GM18873 (cell line): ENCODE results near the gene DNASE1L2.

ENCODE experiments used
- ATAC-seq: cut with Tn5 transposase; IDR thresholded peaks from one replicate; pipeline ENCODE4 v1.9.1; 2021; ENCODE audit warnings: mild to moderate bottlenecking, moderate library complexity, moderate number of reproducible peaks; ENCODE audit not compliant: unreplicated experiment, low FRiP score

The DNASE1L2 gene, protein sequence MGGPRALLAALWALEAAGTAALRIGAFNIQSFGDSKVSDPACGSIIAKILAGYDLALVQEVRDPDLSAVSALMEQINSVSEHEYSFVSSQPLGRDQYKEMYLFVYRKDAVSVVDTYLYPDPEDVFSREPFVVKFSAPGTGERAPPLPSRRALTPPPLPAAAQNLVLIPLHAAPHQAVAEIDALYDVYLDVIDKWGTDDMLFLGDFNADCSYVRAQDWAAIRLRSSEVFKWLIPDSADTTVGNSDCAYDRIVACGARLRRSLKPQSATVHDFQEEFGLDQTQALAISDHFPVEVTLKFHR

DNA sequence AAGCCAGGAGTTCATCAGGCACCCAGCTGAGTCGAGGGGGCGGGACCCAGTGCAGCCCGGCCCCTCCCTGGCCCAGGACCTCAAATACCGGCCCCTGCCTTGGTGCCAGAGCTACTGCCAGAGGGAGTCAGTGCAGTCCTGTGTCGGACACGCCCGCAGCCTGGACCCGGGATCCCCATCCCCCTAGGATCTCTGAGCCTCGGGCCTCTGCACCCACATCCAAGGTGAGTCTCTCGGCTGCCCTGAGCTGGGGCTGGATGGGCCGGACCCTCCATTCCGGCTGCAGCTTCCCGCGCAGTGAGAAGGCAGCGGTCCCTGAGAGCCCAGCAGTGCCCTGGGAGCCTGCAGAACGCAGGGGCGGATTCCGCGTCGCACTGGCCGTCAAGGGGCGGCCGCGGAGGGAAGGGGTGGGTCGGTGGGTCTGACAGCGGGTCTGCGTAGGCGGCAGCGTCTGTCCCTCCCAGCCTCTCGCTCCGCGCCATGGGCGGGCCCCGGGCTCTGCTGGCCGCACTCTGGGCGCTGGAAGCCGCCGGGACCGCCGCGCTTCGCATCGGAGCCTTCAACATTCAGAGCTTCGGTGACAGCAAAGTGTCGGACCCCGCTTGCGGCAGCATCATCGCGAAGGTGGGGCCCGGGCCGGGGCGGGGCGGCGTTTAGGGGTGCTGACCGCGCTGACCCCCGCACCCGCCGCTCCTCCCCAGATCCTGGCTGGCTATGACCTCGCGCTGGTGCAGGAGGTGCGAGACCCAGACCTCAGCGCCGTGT, at the start of gene DNASE1L2:
DNASE1L2 (plus strand) TSS at position 108 of the 765 bp plus-strand sequence; CDS start at position 481, 373 bp downstream.
- ATAC-seq: no peak

DNA sequence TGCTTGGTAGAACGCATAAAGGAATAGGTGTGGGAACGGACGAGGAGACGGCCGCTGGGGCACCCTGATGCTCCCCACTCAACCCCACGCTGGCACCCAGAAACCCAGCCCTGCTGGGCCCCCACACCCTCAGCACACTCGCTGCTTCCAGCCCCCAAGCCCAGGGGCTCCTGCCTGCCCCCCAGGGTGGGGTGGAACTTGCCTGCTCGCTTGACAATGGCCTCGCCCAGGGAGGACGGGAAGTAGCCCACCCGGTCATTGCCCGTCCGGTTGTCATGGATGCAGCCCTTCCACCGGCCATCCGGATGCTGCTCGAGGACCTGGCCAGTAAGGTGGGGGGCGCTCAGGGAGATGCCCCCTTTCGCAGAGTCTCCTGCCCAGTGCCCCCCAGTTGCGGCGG, 49.7 kb upstream of the DNASE1L2 start:
- ATAC-seq: no peak

DNA sequence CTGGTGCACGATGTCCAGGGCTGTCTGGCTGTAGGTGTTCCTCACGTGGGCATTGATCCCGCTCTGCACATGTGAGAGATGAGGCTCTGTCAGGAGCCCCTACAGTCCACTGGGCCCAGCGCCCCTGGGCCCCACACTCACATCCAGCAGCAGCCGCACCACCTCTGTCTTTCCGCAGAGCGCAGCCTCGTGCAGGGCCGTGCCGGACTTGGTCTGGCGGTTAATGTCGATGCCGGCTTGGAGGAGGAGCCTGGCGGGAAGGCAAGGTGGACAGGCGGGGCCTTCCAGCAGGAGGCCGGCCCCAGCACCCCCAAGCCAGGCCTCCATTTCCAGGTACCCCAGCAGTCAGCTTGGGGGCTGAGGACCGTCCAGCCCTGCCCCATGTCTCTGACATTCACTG, 49.0 kb upstream of the DNASE1L2 start:
- no peak for ATAC-seq

DNA sequence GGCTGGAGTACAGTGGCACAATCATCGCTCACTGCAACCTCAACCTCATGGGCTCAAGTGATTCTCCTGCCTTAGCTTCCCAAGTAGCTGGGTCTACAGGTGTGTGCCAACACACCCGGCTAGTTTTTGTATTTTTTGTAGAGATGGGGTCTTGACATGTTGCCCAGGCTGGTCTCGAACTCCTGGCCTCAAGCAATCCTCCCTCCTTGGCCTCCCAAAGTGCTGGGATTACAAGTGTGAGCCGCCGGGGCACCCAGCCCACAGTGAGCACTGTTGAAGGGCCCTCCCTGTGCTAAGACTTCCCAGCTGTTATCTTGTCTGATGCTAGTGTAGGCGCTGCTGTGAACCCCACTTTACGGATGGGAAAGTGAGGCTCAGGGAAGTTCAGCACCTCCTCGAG, 47.8 kb upstream of the DNASE1L2 start:
- ATAC-seq: no peak

DNA sequence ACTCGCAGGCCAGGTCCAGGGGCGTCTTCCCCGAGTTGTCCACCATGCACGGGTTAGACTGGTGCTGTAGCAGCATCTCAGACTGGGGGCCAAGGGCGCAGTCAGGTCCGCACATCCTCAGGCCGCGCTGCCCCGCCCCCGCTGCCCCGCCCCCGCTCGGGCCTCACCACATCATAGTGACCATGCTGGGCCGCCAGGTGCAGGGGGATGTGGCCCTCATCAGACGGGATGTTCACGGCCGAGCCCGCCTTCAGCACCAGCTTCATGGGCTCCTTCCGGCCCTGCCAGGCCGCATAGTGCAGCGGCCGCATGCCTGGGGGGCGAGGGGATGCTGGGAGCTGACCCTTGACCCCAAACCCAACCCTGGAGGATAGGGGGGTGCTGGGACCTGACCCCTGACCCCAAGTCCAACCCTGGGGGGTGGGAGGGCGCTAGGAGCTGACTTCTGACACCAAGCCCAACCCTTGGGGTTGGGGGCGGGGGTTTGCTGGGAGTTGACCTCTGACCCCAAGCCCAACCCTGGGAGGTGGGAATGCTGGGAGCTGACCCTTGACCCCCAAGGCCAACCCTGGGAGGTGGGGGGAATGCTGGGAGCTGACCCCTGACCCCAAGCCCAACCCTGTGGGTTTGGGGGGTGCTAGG, 46.9 kb upstream of the DNASE1L2 start:
- ATAC-seq: no peak

DNA sequence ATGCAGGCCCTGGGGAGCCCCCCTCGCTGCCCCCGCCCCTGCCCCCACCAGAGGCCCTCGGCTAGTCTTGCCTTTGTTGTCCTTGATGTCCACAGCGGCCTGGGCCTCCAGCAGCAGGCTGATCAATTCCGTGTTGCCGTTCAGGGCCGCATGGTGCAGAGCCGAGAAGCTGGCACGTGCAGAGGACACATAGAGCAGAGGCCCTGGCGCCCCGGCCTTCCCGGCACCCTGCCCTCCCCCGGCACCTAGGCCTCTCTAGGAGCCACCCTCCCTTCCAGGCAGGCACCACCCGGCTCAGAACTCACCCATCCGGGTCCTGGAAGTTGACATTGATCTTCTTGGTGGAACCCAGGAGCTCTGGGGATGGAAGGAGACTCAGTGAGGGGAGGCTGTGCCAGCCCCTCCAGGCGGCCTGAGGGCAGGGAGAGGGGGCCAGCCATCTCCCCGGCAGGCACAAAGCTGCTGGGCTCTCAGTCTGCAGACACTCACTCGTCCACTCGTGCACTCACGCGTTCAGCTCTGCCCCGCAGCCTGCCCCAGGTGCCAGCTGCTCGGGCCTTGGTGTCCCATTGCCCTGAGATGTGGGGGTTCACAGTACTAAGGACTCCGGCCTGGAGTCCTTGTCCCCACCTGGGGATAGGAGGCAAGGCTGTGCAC, 46.1 kb upstream of the DNASE1L2 start:
- ATAC-seq: no peak

DNA sequence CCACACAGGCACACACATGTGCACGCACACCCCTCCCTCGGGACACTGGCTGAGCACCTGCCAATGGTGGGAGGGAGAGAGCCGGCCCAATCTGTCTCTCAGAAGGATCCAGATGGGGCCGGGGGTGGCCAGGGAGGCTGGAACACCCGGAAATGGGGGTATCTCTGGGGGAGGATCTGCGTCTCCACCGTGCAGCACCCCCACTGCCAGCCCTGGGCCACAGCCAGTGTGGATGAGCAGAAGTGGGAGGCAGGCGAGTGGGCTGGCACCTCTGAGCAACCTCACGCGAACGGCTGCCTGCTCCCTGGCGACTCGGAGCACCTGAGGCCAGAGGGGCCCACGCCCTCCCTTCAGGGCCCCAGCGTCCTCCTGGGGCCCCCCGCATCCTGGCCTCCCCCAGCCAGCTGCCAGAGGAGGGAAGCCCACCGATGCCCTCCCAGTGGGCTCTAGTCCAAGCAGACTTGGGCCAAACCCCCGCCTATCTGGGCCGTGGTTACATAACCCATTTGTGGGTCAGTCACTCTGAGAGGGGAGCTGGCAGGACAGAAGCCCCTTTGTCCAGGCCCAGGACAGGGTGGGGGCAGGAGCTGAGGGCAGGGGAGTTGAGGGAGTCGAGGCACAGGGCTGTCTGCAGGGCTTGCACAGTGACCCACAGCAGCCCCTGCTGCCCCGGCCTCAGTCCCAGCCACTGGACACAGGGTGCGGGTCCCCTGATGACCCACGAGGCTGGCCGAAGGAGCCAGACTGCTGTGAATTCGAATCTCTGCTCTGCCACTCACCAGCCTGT, 45.4 kb upstream of the DNASE1L2 start:
- ATAC-seq: no peak

DNA sequence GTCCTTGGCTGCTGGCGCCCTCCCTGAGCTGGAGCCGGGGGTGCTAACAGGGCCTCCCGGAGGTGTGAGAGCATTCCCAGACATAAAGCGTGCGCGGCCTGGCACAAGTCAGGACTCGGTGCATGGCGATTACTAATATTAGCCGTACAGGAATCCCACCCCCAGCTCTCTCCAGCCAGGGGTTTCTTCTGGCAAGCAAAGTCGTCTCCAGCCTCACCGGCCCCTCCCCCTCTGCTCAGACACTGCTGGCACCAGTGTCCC, 44.9 kb upstream of the DNASE1L2 start:
- no peak for ATAC-seq

DNA sequence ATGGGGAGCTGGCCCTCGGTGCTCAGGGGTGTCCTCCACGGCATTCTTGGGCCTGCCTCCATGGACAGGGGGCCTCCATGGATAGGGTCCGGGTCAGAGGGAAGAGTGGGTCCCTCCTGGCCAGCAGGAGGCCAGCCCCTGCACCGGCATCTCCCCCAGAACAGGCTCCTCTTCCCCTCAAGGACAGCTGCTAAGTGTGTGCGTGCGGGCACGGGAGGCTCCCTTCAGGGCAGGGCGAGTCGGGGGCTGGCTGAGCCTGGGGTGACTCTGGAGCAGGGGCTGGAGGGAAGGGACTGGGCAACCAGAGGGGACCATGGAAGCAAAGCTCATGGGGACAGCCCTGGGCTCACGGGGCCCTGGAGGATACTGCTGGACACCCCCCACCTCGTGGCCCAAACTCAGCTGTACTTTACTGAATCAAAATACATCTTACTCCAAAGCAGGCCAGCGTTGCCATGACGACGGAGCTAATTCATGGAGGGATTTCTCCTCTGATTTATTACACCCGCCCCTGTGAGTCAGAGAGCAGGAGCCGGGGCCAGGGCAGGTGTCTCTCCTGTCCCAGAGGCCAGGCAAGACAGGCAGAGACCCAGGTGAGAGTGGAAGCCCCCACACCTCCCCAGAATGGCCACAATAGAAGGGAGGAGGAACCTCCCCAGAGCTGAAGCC, 41.9 kb upstream of the DNASE1L2 start:
- ATAC-seq: no peak

DNA sequence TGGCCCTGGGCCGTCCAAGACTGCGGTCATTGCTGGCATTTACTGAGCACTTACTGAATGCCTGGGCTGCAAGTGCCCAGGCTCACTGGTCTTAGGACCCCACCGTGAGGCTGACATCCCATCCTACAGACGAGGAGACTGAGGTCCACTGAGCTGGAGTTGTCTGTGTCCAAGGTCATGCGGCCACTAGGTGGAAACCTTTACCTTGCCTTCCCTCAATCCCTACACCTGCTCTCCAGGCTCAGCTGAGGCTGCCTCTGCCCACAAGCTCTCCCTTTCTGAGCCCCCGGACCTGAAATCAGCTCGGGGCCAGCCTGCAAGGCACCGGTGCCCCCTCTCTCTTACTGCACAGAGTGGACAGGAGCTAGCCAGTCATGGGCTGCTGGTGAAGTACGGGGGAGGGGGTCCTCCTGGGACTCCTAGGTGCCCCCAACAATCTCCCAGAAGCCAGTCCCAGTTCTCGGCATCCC, 41.4 kb upstream of the DNASE1L2 start:
- no peak for ATAC-seq

DNA sequence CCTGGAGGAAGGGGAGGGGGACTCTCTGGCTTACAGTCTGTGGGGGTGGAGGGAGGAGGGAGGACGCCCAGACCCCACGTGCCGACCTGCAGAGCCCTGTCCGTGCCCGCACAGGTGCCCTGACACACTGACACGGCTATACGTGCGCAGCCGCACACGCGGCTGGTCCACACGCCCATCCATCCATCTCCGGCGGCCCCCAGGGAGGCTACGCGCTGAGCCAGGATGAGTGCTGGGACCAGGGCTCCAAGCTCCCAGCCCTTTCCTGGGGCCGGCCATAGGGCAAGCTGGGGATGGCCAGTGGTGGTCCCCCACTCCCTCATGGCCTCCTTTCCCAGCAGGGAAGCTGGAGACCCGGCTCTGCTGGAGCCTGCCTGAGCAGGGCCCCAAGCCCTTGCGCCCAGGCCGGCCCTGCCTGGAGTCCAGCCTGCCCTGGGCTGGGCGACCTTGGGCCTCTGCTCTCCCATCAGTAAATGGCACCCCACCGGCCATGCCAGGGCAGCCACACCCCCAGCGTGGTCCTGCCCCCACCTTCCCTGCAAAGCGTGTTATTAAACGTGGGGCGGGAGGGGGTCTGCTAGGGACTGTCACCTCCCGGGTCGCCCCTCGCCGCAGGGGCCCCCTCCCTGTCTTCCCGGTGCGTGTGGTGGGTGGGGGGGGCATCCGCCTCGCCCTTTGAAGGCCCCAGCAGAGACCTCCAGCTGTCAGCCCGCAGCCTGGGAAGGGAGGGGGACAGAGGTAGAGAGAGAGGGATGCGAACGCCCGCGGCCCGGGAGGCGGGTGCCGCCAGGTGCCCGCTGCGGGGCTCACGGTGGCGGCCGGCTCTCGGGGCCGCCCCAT, 40.7 kb upstream of the DNASE1L2 start:
- ATAC-seq: no peak

DNA sequence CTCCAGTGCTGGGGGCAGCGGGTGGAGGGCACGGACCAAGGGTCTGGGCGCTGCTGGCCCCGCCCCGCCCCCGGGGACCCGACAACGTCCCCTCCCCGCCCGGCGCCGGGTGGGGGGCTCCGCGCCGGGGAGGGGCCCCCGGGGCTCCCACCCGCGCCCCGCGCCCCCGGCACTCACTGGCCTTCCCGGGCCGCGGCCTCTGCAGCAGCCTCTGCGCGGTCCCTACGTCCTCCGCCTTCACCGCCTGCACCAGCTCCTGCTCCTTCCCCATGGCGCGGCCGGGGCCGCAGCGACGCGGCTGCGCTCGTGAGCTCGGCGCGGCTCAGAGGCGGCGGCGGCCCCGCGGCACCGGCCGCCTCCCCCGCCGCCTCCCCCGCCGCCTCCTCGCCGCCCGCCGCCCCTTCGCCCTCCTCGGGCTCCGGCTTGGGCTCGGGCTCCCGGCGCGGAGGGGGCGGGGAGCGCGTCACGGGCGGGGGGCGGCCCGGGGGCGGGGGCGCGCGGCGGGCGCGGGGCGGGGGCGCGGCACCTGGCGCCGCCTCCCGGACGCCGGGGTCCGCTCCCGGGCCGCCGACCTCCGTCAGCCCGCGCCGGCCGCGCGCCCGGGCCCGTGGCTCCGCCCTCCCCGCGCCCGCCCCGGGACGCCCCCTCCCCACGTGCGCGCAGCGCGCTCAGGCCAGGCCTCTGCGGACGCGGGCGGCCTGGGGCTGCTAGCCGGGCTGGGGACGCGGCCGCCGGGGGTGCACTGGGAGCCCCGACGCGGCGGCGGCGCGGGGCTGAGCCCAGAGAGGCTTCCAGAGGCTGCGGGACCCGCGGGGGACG, 39.9 kb upstream of the DNASE1L2 start, which contains the start of gene CASKIN1:
CASKIN1 (minus strand) TSS at position 444 of the 819 bp plus-strand sequence; CDS start at position 271, 173 bp downstream.
- no peak for ATAC-seq

DNA sequence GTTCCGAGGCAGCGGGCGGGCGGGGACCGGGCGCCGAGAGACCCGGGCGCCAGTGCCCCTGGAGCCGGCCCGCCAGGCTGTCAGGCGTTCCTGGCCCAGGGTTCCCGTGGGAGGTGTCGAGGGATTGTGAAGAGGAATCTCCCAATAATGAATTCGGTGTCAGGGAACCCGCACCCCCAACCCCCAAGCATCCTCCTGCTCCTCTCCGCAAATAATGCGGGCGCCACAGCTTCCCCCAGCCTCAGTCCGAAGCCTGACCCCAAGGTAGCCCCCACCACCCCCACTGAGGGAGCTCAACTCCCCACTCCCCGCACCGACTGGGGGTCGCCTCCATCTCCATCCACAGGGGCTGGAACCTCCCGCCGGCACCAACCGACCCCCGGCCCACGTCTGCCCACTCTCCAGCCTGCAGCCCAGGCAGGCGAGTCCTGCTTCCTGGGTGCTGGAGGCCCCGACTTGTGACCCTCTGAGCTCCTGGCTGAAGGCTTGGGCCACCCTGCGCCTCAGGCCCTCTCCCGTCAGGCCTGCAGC, 39.2 kb upstream of the DNASE1L2 start:
- ATAC-seq: no peak

DNA sequence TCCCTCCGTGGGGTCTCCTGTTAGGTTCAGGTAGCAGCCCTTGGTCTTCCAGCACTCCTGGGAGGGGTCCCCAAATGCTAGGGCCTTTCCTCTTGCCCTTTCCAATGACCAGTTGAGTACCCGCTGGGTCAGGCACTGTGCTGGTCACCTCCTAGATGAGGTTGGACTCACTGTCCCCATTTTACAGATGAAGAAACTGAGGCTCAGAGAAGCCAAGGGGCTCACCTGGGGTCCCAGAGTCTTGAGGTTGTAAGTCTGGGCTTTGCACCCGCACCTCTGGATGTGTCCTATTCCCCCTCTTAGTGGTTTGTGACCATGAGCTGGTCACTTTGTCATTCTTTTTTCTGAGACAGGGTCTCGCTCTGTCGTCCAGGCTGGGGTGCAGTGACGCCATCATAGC, 38.5 kb upstream of the DNASE1L2 start:
- no peak for ATAC-seq

DNA sequence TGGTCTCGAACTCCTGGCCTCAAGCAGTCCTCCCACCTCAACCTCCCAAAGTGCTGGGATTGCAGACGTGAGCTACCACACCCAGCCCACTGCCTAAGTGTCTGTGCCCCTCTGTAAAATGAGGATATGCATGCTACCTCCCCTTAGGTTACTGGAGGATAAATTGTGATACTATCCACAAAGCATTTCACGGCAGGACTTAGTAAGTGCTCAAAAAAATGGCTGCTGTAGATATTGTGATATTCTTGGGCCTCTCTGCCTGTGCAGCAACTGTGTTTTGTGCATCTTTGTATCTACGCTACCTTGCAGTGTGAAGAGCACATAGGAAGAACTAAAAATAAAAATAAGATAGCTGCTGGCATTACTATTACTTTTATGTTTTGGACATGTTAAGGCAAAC, 38.0 kb upstream of the DNASE1L2 start:
- ATAC-seq: no peak

DNA sequence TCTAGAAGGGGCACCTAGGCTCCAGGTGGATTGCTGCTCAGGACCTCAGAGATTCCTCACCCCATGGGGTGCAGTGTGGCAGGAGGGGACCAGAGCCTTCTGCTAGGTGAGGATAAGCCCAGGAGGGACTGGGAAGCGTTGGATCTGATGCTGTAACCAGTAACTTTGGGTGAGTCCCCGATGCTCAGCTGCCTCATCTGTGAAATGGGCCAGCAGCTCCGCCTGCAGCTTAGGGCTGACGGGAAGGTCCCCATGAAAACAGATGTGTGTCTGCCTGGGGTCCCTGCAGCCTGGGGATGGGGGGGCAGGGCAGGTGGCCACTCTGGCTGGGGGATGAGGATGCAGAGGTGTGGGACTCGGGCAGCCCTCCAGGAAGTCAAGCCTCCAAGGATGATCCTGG, 37.1 kb upstream of the DNASE1L2 start:
- no peak for ATAC-seq

DNA sequence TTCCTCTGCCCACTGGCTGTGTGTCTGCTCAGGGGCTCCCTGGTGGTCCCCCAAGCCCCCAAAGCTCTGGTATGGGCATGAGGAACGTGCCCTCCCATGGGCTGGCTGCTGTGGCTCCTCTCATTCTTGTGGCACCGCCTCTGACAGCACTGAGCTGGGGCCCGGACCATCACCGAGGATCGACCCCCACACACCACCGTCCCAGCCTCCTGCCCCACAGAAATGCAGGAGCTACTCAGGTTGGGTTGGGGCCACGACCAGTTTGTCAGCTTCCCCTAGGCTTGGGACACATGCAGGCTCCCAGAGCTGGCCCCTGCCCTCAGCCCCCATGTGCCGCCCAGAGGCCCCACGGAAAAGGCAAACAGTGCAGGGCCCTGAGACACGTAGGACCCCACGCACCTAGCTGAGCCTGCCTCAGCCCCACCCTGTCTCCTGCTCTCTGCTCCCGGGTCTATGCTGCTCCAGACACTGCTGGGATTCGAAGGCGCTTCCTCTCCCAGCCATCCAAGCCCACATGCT, 36.6 kb upstream of the DNASE1L2 start:
- ATAC-seq: no peak

DNA sequence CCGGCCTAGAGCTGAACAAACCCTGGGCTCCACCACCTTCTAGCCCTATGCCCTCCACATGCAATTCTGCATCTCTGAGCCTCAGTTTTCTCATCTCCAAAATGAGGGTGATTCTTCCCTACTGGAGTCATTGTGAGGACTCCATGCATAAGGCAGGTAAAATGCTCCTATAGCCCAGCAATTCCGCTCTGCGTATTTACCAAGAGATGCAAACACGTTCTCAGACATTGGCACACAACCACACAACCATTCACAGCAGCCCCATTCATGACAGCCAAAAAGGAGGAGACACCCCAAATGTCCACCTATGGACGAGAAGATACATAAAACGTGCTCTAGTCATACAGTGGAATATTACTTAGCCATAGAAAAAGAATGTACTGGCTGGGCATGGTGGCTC, 35.9 kb upstream of the DNASE1L2 start:
- ATAC-seq: no peak
